Activated T-helper 1 cell treated with anti-CD3 and anti-CD28 coated beads, Interleukin-2, amount 50 U/mL, for 16 hours (primary cell): ENCODE data around the gene GPR137B.
"Not testable (repeated sequence)": the region's sequence is repeated elsewhere in the genome, so short reads cannot be mapped to it uniquely, and the experiment has no call there.

ENCODE experiments used
- DNase-seq, 2 donors: peaks; one replicate each; pipeline ENCODE4 v3.0.0-alpha.2; 2020; ENCODE audit warnings: low read depth in 1 of 2, low spot score in 1 of 2

Gene GPR137B

DNA sequence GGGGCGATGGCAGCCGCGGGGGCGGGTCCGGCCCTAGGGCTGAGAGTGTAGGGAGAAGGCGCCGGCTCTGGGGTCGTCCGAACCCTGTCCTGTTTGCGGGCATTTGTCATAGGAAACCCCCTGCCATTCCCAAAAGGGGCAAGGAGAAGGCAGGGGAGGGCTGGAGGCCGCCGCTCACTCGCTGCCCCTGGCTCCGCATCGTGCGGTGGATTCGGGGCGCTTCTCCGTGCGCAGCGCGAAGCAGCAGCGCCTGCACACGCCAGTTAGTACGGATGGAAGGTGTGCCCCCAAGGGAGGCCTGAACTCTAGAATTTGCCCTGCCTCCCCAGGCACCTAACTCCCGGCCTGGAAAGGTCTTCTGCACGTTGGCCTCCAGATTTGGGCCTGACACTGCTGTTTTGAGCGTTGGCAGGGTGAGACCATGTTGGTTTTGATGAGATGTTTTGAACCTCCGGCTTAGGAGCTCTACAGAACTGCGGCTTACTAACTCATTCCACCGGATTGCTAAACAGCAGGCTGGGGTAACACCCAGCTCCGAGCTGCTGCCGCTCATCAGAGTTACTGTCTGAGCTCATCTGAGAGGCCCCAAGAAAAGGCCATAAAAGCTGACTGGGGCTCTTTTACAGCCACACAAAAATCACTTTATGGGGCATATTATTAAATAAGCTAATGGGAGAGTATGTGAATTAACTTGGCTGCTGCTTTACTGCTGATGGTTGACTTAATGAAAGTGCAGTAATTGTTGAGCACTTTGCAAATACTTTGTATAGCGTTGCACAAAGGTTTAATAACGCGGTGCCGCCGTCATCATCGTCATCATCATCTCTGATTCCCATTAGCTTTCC, 987 bp downstream of the GPR137B start:
- no peak for DNase-seq

GRCh38 chr1:236144033-236144432, 1.7 kb downstream of the GPR137B start:
- no peak for DNase-seq

DNA sequence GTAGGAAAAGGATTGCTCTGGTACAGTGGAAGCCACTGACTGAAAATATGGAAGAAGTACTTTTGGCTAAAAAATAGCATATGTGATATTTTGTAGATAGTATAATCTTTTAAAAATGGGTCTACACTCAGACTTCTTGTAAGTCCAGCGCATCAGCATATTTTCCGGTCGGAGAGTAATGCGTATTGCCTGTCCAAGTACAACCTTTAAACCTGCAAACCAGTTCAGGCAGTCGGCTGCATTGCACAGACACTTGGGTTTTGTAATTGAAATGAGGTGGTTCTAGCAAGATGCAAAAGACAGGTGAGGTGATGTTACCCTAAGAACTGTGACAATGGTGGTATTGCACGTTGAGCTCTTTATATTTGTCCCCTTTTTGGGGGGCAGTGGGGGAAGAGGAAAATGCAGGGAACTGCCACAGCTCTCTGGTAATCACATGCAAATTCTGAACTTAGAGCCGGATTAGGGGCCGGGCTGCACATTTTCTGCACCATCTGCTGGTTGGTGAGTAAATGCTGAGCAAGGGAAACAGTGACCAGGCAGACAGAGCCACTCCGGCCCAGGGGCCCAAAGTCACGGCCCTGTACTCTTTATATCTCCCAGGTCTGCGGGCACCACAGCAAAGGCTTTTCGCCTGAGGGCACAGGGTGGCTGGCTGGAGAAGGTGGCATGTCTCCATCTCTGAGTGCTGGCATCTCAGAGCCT, 2.3 kb downstream of the GPR137B start:
- DNase-seq = no peak

DNA sequence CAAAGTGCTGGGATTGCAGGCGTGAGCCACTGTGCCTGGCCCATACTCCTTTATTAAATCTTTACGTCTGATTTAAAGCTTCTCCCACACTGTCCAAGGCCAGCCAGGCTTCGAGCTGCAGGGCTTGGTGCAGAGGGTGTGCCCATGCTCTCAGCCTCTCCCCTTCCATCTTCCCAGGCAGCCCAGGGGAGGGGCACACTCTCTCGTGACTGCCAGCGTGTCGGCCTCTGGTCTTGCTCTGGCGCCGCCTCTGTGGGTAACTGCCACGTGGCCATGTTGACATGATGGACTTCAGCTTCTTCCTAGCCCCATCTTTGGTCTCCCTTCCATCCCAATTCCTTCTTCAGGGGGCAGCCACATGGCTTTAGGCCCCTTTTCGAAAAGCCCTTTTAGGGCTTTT, 4.7 kb downstream of the GPR137B start:
- no peak for DNase-seq

DNA sequence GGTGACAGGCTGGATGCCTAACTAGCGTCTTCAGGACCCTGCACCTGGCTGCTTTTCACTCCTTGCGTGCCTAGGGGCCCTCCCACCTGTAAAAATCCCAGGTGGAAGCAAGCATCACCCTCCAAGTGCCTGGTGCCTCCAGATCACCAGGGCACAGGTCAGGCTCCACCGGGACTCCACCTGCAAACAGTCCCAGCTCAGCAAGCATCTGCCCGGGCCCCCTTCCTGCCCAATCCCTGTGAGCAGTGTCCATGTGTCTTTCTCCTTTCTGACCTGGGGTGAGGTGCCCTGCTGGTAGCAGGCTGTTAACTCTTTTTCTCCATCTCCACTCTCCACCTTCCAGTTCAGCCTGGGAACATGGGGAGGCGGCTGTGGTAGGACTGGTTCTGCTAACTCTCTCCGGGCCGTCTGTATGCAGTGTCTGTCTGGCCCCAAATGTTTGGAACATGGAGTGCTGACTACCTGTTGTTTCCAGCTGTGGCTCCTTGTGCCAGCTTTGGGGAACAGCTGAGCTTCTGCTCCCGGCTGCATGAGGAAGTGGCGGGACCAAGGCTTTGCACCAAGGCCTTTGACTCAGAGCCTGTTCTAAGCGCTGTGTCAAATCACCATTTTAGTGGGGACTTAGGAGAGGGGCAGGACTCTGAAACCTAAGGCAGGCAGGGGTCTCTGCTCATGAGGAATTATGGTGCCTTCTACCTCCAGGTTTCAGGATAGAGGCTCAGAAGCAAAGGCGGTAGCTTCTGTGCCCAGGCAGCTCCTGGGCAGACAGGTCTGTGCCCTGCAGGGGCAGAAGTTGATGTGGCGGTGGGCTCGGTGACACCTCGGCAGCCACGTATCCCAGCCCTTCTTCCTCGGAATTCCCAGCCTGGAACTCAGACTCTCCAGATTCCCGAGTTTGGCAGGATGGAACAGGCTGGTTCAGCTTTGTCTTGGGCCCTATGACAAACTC, 5.5 kb downstream of the GPR137B start:
- no peak for DNase-seq

DNA sequence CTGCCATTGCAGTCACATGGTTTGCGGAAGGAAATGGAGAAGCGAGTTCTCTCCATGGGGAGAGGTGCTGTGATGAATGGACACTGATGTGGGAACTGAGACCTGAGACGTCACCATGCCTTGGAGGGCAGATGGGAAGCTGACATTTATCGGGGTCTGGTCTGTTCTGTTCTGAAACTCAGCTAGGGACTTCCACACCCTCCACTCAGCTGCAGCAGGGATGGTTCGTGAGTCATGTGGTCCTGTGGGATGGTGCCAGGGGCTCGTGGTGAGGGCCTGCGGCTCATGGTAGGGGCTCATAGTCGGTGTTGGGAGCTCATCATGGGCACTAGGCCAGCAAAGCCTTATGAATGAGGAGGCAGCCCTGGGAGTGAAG, 6.1 kb downstream of the GPR137B start:
- no peak for DNase-seq

GRCh38 chr1:236149003-236149595, 6.8 kb downstream of the GPR137B start:
- DNase-seq = no peak

- DNase-seq = no peak
Measured at GRCh38 chr1:236149696-236150228, 7.4 kb downstream of the GPR137B start.

DNA sequence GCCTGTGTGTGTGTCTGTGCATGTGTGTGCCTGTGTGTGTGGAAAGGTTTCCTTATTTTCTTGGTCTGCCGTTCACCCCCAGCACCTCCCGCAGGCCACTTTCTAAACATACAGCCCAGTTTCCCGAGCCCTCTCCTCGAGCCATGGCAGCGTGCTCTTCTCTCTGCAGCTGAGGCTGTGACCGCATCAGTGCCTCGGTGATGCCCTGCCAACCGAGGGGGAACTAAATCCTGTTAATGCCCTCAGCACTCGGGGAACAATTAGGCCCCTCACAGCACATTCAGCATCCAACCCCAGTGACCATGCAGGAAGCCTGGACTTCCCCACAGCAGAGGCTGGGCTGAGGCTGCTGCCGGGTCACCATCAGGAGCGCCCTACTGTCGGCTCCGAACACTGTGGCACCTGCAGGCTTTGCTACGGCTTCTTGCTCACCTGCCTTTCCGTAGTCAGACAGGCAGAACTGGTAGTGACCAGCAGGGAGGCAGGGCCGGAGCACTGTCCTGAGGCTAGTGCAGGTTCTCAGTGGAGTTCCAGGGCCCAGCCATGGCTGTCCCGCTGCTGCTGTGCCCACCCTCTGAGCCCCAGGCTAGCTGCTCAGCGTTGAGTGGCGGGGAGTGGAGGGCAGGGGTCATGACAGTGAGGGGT, 8.1 kb downstream of the GPR137B start:
- DNase-seq = no peak

GRCh38 chr1:236150986-236151385, 8.6 kb downstream of the GPR137B start:
- DNase-seq = no peak

DNA sequence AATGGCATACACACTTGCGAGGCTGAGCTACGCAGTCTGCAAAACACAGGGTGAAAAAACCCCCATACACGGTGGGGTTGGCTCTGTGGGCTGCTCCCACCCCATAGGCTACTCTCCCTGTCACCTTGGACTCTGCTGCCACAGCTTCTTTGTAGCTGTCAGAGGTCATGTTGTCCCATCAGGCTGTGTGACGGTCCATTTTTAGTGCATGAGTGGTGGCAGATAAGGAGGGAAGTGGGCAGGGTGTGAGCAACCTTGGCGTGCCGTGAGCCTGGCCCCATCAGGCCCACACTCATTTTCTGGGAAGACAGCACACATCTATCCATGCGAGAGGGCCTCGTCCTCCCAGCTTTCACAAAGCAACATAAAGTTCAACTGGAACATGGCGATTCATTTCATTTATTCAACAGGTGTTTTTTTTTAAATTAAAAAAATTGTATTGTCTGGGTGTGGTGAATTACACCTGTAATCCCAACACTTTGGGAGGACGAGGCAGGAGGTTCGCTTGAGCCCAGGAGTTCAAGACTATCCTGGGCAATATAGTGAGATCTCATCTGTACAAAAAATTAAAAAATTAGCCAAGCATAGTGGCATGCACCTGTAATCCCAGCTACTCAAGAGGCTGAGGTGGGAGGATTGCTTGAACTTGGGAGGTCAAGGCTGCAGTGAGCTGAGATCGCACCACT, 9.5 kb downstream of the GPR137B start:
- no peak for DNase-seq

- no peak for DNase-seq
Measured at GRCh38 chr1:236154126-236154525, 11.8 kb downstream of the GPR137B start.

DNA sequence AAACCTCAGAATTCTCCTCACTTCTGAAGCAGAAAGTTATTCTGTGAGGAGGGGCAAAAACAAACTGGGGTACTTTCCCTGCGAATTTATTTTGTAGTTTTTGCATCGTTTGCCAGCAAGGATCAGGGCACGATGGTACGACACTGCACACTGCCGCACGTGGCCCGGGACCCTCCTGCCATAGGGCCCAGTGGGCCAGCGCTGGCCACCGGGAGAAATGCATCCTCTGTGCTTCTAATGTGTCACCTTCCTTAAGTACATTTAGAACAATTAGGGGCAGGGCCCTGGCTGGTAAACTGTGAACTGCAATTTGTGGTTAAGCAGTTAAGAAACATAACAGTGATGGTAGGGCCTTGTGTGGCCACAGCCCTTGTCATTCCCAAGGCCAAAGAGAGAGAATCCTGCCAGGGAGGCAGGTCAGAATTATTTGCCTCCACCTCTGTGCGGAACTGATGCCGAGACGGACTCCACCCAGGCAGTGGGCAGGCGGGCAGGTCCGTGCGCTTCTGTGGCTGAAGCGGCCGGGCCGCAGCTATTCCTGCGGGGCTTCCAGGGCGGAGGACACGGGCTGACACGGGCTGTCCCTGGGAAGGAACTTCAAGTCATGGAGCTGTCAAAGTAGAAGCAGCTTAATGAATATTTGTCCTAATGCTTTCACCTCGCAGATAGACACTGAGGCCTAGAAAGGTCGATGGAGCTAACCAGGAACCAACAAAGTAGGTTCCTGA, 12.5 kb downstream of the GPR137B start:
- no peak for DNase-seq

- DNase-seq = no peak
Measured at GRCh38 chr1:236155399-236155767, 13.0 kb downstream of the GPR137B start.

GRCh38 chr1:236155841-236156503, 13.6 kb downstream of the GPR137B start:
- no peak for DNase-seq

DNA sequence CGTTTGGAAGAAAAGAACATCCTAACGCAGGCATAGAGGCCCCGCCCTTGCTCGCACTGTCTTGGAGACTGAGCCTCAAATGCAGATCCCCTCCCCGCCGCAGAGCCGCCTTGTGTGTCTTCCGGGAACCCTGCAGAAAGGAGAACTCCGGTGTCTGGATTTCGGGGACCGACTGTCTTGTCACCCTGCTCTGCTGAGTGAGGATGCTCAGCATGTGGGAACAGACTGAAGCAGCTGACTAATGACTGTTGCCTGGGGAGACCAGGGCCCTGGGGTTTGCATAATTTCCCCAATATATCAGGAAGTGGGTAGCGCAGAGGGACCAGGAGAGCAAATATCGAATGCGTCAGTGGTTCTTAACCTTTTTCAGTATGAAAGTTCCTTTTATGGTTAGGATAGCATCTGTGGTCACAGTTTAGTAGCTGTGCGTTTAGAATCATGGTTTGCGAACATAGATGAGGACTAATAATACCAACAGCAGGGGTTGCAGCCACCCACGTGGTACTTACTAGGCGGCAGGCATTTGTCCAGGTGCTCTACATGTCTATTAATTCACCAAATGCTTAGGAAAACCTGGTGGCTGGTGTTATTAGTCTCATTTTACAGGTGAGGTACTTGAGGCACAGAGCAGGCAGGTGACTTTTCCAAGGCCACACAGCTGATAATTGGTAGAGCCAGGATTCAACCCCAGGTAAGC, 14.3 kb downstream of the GPR137B start:
- no peak for DNase-seq

DNA sequence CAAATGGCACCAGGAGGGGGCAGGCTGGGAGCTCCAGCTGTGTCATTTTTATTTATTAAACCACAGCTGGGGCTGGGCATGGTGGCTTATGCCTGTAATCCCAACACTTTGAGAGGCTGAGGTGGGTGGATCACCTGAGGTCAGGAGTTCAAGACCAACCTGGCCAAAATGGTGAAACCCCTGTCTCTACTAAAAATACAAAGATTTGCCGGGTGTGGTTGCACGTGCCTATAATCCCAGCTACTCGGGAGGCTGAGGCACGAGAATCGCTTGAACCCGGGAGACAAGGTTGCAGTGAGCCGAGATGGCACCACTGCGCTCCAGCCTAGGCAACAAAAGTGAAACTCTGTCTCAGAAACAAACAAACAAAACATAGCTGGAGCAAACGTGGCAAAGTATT, 15.7 kb downstream of the GPR137B start:
- DNase-seq = not testable (repeated sequence)

GRCh38 chr1:236158719-236159118, 16.4 kb downstream of the GPR137B start:
- no peak for DNase-seq
